ENCODE results near the gene VASH2.
"Not testable (repeated sequence)": the region's sequence is repeated elsewhere in the genome, so short reads cannot be mapped to it uniquely, and the experiment has no call there.

The VASH2 gene

DNA sequence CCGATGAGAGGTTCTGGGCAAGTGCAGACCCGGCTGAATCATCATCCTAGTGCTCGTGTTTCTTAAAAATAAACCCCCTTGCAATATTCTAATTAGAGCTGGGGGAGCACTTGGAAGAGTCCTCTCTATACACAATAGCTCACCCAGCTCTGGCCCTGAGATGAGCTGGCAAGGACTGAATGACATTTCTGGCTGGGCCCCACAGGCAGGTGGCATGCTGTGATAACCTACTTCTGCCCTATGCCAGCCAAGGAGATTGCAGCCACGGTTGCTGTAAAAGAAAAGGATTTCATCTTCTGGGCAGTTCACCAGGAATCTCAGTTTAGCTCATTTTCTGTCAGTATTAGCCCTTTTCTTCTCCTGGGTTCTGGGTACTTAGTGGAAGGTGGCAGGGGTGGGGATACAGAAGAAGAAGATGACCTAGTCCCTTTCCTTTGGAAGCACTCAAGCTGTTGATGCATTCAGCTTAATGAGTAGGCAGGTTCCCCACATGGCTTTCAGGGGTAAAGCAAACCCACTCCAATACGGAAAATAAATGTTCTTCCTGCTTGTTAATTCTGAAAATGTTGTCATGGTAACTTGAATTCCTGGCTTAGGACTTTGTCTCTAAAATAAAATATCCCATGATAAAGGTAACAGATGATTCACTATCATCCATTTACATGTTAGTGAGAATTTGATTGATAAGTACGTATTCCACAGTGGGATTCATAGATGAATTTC lies 32.2 kb downstream of the VASH2 start:
- DNase-seq, result no peak

DNA sequence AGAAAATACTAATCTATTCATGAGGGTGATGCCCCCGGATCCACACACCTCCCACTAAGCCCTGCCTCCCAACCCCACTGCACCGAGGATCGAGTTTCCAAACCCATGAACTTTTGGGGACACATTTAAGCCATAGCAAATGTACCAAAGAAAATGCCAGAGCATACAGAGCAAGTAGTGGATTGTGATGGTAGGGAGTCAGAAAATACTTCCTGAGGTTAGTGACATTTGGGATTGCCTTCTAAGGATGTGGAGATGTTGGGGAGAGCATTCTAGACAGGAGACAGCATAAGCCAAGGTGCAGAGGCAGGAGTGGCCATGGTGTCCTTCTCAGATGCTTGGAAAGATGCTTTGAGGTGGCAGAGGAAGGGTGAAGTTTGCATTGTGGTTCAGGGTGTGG lies 33.1 kb downstream of the VASH2 start:
- no peak for DNase-seq

DNA sequence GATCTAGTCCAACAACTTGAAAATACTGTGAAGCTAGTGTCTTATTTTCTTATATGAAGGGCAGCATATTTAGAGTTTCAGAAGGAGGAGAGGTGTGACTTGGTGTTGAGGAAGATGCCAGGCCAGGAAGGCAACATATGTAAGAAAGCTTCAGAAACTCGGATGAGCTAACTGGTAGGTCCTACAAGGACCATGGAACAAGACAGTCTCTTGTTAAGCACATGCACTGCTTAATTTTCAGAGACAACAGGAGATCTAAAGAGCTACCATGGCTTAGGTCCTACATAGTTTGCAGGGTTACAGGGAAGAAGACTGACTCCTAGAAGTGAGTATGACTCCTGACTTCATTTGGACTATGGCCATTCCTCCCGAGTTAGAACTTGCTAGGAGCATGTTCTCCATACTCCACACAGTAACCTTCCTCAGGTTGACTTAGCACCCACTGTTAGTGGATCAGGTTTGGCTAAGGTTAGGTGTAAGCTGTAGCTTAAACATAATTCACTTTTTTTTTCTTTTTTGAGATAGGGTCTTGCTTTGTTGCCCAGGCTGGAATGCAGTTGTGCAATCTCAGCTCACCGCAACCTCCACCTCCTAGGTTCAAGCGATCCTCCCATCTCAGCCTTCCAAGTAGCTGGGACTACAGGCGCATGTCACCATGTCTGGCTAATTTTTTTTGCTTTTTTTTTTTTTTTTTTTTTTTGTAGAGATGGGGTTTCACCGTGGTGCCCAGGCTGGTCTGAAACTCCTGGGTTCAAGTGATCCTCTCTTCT lies 34.4 kb downstream of the VASH2 start:
- DNase-seq, result no peak

DNA sequence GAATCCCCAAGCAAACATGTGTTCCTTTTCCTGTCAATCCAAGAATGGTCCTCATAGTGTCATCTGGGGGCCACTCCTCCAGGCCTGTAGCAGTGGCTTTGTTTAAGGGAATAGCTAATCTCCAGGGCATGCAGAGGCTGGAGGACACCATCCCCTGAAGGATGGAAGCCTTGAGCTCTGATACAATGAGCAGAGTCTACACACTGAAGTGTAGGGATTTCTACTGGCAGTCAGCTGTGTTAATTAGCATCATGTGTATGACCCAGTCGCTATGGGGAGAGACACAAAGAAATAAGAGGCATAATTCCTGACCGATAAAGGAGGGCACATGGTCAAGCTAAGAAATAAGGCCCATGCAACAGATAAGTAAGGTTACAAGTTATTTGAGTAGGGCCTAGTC lies 36.2 kb downstream of the VASH2 start:
- DNase-seq, result no peak

DNA sequence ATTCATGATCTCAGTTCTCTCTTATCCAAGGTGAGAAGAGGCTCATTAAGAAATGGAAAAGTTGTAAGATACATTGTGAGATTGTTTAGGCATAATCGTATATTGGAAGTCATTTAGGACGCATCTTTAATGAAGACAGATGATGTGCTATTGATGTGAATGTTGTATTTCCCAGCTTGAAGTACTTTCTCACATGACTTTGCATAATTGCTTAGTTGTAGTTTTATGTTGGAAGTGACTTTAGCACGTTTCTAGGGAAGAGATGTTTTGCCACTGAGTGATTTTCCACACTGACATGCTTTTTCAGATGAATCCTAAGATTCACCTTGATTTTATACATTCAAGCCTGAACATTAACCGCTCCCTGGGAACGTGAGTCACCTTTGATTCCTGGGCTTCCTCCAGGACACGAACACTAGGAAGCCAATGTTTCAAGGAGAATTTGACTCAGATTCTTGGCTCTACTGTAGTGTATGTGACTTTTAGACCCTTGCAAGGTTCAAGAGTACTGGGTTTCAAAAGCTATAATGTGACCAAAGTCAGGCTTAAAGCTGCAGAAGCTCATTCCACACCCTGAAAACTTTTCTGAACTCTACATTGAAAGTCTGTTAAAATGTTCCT lies 37.5 kb downstream of the VASH2 start:
- DNase-seq, result no peak

DNA sequence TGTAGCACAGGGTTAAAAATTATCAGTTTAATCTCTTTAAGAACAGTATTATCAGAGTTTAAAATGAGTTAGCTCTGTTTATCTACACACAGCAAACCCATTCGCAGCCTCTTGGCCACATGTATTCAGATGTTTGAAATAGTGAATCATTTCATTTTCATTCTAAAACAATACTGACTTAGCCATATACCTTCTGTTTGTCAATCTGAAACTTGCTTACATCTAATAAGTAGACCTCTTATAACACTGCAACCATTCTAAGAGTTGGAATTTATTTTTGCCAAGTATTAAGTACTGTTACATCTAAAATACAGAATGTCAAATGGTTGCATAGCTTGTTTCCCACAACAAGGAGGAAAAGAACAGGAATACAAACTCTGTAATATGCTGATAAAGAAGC lies 39.9 kb downstream of the VASH2 start:
- DNase-seq, result no peak

DNA sequence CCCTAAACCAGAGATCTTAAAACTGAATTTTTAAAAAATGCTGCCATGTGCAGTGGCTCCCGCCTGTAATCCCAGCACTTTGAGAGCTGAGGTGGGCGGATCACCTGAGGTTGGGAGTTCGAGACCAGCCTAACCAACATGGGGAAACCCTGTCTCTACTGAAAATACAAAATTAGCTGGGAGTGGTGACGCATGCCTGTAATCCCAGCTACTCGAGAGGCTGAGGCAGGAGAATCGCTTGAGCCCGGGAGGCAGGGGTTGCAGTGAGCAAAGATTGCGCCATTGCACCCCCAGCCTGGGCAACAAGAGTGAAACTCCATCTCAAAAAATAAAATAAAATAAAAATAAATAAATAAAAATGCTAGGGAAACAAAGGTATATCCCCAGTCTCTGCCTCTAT lies 43.6 kb downstream of the VASH2 start:
- not testable (repeated sequence) for DNase-seq

GRCh38 chr1:212994926-212995325 lies 44.6 kb downstream of the VASH2 start:
- DNase-seq, result no peak

DNA sequence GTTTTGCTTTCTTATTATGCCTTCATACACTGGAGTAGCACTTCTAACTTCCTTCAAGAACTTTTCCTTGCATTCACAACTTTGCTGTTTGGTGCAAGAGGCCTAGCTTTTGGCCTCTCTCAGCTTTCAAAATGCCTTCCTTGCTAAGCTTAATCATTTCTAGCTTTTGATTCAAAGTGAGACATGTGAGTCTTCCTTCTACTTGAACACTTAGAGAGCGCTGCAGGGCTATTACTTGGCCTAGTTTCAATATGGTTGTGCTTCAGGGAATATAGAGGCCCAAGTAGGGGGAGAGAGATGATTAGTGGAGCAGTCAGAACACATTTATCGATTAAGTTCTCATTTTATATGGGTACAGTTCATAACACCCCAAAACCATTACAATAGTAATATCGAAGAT lies 52.9 kb downstream of the VASH2 start:
- DNase-seq, result peak; percentile 35

DNA sequence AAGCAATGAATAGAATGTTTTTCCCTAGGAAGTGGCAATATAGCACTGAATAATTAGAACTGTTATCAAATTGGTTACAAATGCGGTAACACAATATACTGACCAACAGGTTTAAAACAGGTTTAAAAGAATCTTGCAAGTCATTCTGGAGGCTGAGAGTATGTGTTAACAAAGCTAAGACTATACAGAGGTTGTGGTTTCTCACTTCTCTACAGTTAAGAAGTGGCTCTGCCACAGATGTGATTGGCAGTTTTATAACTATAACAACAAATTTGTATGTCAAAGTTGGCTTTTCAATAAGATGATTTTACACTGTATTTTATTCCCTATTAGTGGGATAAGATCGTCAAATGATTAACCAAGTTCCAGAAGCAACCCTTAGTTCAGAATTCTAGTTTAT lies 58.2 kb downstream of the VASH2 start:
- no peak for DNase-seq

GRCh38 chr1:213014642-213015041 lies 64.3 kb downstream of the VASH2 start:
- no peak for DNase-seq

DNA sequence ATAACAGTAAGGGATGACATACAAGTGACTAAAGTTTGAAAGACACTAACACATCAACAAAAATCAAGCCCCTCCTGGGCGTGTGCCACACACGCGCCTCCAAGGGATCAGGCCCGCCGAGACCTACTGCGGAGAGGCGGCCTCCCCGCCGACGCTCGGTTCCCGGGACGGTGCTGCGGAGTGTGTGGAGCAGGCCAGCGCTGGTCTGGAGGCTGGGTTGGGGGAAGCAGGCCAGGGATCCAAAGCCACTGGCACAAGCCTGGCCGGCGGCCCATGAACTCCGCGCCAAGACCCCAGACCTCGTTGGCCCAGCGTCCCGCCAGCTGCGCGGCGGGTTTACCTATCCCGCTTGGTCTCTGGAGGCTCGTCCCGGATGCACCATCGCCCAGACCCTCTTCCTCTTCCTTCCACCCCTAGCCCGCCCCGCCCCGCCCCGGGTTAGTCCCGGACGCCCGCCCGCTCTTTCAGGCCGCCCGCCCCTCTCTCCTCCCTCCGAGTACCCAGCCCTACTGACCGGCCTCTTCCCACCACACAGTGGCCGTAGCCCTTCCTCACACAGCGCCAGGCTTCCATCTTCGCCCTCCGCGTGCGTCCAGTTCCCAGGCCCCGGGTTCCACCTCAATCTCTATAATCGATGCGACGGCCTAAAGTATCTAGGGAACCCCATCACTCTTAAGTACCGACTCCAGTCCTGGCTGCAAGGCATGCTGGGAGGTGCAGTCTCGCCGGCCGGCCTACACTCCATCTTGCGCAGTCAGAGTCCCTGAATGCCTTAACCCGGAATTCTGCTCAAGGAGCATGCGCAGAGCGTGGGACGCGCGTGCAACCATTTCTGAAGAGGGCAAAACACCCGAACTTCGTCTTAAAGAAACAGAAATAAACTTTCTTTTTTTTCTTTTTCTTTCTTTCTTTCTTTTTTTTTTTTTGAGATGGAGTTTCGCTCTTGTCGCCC lies 65.0 kb downstream of the VASH2 start, which contains the start of gene ANGEL2:
TSS of gene ANGEL2 (minus strand) at position 769 of the 952 bp plus-strand sequence. CDS start at position 573, 196 bp downstream.
- peak; percentile 97 for DNase-seq

DNA sequence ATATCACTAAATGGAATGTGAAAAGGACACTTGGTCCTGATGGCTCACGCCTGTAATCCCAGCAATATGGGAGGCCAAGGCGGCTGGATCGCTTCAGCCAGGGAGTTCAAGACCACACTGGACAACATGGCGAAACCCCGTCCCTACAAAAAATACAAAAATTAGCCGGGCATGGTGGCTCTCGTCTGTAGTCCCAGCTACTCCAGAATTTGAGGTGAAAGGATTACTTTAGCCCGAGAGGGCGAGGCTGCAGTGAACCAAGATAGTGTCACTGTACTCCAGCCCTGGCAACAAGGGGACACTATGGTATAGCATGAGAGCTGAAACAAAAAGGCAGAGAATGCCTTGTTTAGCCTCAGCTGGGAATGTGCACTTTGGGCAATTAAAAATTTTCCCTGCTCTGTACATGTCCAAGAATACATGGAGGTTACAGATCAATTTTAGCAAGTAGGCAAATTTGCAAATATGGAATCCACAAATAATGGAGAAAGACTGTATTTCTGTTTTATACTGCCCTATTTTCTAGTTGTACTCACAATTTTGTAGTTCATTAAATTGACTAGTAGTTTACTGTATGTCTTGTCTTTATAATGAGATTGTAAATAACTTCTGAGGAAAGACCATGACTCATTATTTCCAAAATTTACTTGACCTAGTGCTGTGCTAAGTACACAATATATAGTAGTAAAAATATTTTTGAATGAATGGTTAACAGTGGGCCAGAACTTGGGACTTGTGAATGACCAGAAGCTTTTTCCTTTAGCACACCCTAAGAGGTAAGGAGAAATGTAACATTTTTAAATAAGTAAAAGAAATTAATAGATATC lies 67.3 kb downstream of the VASH2 start:
- DNase-seq, result no peak

DNA sequence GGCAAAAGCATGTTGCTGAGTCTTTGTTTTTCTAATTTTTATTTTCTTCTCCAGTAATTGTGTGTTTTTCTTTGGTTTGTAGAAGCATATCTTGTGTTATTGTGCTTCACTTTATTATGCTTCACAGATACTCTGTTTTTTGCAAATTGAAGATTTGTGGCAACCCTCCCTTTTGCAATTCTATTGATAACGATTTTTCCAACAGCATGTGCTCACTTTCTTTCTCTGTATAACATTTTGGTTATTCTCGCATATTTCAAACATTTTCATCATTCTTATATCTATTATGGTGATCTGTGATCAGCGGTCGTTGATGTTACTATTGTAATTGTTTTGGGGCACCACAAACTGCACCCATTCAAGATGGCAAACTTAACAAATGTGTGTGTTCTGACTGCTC lies 69.1 kb downstream of the VASH2 start:
- DNase-seq, result no peak

GRCh38 chr1:213020016-213020415 lies 69.7 kb downstream of the VASH2 start:
- no peak for DNase-seq

- not testable (repeated sequence) for DNase-seq
Measured at GRCh38 chr1:213027024-213027423, 76.7 kb downstream of the VASH2 start.

- no peak for DNase-seq
Measured at GRCh38 chr1:213032651-213033050, 82.3 kb downstream of the VASH2 start.

DNA sequence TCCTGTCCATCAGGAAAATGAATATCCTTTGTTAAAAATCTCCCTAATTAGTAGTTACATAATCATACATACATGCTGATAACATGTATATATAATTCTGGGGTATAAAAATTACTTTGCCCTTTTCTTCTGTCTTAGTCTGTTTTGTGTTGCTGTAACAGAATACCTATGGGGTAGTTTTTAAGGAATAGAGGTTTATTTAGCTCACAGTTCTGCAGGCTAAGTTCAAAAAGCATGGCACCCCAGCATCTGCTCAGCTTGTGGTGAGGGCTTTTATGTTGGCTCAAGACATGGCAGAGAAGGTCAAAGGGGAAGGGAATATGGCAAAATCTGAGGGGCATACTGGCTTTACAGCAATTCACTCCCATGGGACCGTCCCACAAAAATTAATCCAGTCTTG lies 84.4 kb downstream of the VASH2 start:
- DNase-seq, result no peak

GRCh38 chr1:213035573-213035972 lies 85.2 kb downstream of the VASH2 start:
- no peak for DNase-seq

Measured in stimulated activated CD4-positive, alpha-beta T cell treated with anti-CD3 and anti-CD28 coated beads, Interleukin-1b, Interleukin-23, amount 100 ng/mL, for 48 hours (primary cell).